M059J (cell line): ENCODE data around the gene OR51I1. TPM values are rescaled to one million over a fixed set of nuclear protein-coding genes. Genes with fewer than 3 reads are reported as not detected.
A peak's percentile ranks its signal among the peaks of the same experiment; 100 is the strongest.

Source experiments
- DNase-seq: peaks from one replicate; pipeline ENCODE4 v3.0.0-alpha.2; 2012; ENCODE audit warnings: low read depth
- total RNA-seq: library from RNA; depleted of rRNA; stranded (reverse); fragments of >200 nt; shearing (Covaris generic); gene quantifications from 2 replicates; pipeline ENCODE4 v1.2.3, GENCODE V29; 2014; rRNA removed

The OR51I1 gene, protein sequence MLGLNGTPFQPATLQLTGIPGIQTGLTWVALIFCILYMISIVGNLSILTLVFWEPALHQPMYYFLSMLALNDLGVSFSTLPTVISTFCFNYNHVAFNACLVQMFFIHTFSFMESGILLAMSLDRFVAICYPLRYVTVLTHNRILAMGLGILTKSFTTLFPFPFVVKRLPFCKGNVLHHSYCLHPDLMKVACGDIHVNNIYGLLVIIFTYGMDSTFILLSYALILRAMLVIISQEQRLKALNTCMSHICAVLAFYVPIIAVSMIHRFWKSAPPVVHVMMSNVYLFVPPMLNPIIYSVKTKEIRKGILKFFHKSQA
- total RNA-seq = not detected in 2 replicates

DNA sequence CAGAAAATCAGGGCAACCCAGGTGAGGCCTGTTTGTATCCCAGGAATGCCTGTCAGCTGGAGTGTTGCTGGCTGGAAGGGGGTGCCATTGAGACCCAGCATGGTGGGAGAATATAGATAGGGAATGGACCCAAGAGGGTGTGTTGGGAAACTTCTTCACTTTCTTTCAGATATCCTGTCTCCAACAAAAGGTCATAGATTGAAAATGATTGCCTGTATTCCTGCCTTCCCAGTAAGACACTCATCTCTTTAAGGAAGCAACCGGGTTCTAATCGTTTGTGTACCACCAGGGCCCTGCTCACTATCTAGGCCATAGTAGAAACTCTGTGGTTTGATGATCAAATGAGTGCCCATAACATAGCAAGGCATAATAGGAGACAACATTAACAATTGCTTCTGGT, at the start of gene OR51I1:
Gene OR51I1, minus strand, starts transcription at position 101 of the 400 bp plus-strand sequence. Its CDS starts 0 bp downstream, at position 101.
- no peak for DNase-seq

- no peak for DNase-seq
Observed at GRCh38 chr11:5489576-5490357, 48.5 kb upstream of the OR51I1 start.

DNA sequence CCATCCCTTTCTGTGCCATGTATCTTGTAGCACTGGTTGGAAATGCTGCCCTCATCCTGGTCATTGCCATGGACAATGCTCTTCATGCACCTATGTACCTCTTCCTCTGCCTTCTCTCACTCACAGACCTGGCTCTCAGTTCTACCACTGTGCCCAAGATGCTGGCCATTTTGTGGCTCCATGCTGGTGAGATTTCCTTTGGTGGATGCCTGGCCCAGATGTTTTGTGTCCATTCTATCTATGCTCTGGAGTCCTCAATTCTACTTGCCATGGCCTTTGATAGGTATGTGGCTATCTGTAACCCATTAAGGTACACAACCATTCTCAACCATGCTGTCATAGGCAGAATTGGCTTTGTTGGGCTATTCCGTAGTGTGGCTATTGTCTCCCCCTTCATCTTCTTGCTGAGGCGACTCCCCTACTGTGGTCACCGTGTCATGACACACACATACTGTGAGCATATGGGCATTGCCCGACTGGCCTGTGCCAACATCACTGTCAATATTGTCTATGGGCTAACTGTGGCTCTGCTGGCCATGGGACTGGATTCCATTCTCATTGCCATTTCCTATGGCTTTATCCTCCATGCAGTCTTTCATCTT, 47.6 kb upstream of the OR51I1 start:
- no peak for DNase-seq

DNA sequence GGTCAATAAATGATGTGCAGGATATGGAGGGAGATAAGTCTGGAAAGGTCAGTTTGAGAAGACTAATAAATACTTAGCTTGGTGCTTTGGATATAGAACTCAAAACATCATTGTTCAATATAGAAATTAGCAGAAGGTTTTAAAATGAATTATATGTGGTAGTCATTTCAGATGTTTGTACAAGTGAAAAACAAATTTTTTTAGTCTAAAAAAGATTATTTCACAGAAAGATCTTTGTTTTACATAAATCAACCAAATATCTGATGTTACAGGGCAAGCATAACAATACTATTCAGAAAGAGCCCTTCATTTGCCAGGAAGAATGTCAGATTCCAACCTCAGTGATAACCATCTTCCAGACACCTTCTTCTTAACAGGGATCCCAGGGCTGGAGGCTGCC, 47.1 kb upstream of the OR51I1 start, which contains the start of gene OR52D1:
Gene OR52D1, plus strand, starts transcription at position 301 of the 400 bp plus-strand sequence. Its CDS starts 22 bp downstream, at position 323.
- DNase-seq = no peak

- DNase-seq = no peak
Observed at GRCh38 chr11:5486421-5486820, 45.1 kb upstream of the OR51I1 start.

- DNase-seq = no peak
Observed at GRCh38 chr11:5486003-5486402, 44.7 kb upstream of the OR51I1 start.

- DNase-seq = peak; percentile 55
Observed at GRCh38 chr11:5476186-5476819, 35.0 kb upstream of the OR51I1 start.

GRCh38 chr11:5473921-5474320, 32.6 kb upstream of the OR51I1 start:
- DNase-seq = no peak

- no peak for DNase-seq
Observed at GRCh38 chr11:5467527-5467926, 26.2 kb upstream of the OR51I1 start.

DNA sequence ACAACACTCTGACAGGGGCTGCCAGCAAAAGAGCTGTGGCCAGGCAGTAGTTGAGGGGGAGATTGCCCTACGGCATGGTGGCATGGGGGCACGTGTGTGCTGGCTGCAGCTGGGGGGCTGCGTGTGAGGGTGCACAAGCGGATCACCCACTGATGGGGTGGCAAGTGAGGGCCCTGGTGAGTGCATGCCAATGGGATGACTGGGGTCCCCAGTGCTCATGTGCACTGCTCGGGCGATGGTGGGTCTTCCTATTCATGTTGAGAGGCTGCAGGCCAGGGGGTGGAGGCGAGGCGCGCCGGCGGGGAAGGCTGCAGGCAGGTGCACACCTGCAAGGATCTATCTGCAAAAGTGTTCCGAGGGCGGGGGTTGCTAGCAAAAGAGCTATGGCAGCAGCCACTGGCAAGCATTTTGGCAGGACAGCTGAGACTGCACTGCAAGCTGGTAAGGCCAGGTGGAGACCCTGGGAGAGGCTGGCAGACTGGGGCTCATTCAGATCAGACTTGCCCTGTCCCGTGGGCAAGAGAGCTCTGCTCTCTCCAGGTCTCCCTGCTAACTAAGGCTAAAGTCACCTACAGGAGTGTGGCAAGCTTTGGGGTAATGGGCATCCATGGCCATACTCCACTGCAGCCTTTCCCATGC, 19.8 kb upstream of the OR51I1 start:
- DNase-seq = no peak

DNA sequence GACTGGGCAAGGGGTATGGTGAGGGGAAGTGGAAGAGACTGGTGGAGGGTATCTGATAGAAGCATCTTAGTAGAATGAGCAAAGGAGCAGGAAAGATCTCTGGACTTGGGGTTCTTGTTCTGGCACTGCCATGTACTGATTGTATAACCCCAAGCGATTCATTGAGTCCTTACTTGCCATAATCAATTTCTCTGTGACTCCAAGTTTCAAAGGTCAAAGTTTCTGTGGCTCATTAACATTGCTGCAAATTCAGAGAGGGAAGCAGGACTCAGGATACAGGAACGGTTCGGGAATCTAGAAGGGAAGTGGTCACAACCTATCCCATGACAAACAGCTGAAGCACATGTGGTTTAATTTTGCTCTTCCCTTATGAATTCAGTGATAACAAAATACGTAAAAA, 8.1 kb upstream of the OR51I1 start:
- no peak for DNase-seq

GRCh38 chr11:5449023-5449422, 7.7 kb upstream of the OR51I1 start, which contains the start of gene OR51I2:
OR51I2 (plus strand) TSS chr11:5449323; CDS start chr11:5453489, 4,166 bp downstream.
- DNase-seq = no peak

DNA sequence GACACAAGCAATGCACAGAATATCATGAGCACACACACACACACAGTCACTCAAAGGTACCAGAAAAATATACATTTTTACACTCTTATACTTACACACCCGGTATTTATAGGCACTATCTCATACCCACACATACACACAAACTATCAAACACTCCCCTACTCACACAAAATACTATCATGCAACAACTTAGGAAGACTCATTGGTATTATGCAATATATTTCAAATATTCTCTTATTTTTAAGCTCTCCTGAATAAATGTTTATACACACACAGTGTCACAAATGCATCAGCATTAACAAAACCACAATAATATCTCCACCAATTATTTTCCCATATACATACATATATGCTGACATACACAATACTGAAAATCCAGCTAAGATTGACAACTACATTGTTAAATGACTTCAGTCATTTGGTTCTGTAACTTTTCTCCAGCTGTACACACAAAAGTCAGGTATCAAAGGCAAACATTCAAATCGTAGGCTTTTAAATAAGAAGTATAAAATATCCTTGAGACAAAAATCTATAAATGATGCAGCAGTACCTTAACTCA, 2.6 kb upstream of the OR51I1 start:
- no peak for DNase-seq

GRCh38 chr11:5423131-5423530, 18.2 kb downstream of the OR51I1 start:
- no peak for DNase-seq

DNA sequence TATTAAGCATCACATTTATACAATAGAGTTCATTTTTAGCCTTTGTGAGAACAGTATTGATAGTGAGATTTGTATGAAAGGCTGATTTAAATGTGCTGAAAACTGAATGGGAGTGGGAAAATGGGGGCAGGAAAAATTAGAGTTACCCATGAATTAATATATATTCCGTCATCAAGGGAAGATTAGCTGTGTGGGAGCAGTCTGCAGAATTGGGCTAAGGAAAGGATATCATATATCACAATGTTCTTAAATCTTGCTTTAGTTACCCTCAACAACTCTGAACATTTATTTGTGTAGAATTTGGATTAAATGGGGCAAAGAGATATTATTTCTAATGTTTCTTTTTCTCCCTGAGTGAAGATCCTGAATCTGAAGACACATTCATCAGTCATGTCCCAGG, 19.5 kb downstream of the OR51I1 start, which contains the start of gene OR51Q1:
Gene OR51Q1, plus strand, starts transcription at position 301 of the 400 bp plus-strand sequence. Its CDS starts 90 bp downstream, at position 391.
- DNase-seq = no peak

DNA sequence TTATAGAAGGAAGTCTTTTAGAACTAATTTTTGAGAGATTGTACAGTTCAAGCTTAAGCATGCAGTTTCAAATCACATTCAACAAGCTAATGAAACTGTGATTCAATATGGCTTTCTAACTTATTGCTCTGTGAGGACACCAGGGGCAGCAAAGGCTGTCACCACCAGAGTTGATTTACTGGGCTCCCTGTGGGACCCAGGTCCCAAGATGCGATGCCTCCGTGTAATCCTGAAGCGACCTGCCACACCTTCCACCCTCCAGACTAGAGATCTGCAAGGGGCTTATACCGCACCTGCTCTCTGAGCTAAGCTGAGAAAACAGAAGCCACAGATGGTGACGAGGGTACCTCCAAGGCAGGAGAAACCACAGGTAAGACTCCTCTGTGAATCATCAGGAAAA, 20.3 kb downstream of the OR51I1 start:
- DNase-seq = no peak

GRCh38 chr11:5405173-5405572, 36.1 kb downstream of the OR51I1 start:
- DNase-seq = no peak

GRCh38 chr11:5398936-5399335, 42.4 kb downstream of the OR51I1 start:
- no peak for DNase-seq

- DNase-seq = no peak
Observed at GRCh38 chr11:5394091-5394490, 47.2 kb downstream of the OR51I1 start.
